Activated naive CD4-positive, alpha-beta T cell treated with anti-CD3 and anti-CD28 coated beads, Interleukin-2, amount 10 ng/mL, durations not matched to agents 7 days and 5 days (primary cell): Measurements from ENCODE around the gene ANKRD62.

Source experiments
- CTCF ChIA-PET: fragments of 350-600 bp; sonication (Branson Sonifier 250); formaldehyde crosslinking; loops from one replicate; lab custom pipeline; 2021; ENCODE audit warnings: antibody characterized with exemption; lab: Charles Lee
- DNase-seq: peaks from one replicate; pipeline ENCODE4 v3.0.0-alpha.2; 2020
- H3K27ac Mint-ChIP-seq: one replicate; pipeline ENCODE4 v1.8.0; 2021; ENCODE audit warnings: mild to moderate bottlenecking, moderate library complexity, mixed read lengths
- H3K27me3 Mint-ChIP-seq: one replicate; pipeline ENCODE4 v1.8.0; 2021; ENCODE audit warnings: mild to moderate bottlenecking, mixed read lengths
- H3K36me3 Mint-ChIP-seq: one replicate; pipeline ENCODE4 v1.8.0; 2021; ENCODE audit warnings: mixed read lengths
- H3K4me1 Mint-ChIP-seq: one replicate; pipeline ENCODE4 v1.8.0; 2021; ENCODE audit warnings: mixed read lengths
- H3K4me3 Mint-ChIP-seq: one replicate; pipeline ENCODE4 v1.8.0; 2021; ENCODE audit warnings: mild to moderate bottlenecking, moderate library complexity, mixed read lengths
- H3K9me3 Mint-ChIP-seq: one replicate; pipeline ENCODE4 v1.8.0; 2021; ENCODE audit warnings: mixed read lengths

Gene ANKRD62

DNA sequence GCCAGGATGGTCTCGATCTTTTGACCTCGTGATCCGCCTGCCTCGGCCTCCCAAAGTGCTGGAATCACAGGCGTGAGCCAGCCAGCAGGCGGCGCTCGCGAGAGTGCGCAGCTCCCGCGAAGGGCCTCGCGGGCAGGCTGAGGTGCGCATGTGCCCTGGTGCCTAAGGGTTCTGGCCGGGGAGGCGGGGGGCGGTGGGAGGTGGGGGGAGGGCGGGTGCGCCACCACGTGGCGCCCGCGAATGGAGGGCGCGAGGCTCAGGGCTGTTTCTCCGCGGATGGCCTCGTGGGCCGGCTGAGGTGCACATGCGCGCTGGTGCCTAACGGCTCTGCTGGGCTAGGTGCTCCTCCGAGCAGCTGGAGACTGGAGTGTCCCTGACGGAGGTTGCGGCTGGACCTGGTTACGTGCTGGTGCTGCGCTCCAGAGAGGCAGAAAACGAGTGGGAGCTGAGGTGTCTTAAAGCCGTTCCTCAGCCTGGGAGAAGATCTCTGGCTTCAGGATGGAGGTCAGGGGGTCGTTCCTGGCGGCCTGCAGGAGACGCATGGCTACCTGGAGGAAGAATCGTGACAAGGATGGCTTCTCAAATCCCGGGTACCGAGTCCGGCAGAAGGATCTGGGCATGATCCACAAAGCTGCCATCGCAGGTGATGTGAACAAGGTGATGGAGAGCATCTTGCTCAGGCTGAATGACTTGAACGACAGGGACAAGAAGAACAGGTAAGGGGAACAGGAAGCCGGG is at the start of gene ANKRD62:
Gene ANKRD62, plus strand, starts transcription at position 324 of the 738 bp plus-strand sequence. Its CDS starts 175 bp downstream, at position 499.
- no peak within 1 kb of the TSS for H3K27ac Mint-ChIP-seq
- H3K36me3 Mint-ChIP-seq, result no peaks in the 10 kb centered on the region
- peaks cover 4% of the 10 kb centered on the region for H3K27me3 Mint-ChIP-seq
- CTCF ChIA-PET, result interaction anchor here (1.3 kb wide), 1 partner anchor 145 kb away, joined by 3 read pairs; no protein-coding TSS in a partner anchor
- H3K4me3 Mint-ChIP-seq, result no peak within 1 kb of the TSS
- no peaks in the 10 kb centered on the region for H3K9me3 Mint-ChIP-seq
- DNase-seq, result no peak
- no peaks in the 10 kb centered on the region for H3K4me1 Mint-ChIP-seq

- Mint-ChIP-seq H3K4me1 (no peaks in the 10 kb centered on the region), H3K4me3 (no peak overlapping the region), H3K36me3 (no peaks in the 10 kb centered on the region), H3K27ac (no peak overlapping the region), H3K27me3 (peaks cover 11% of the 10 kb centered on the region), H3K9me3 (no peaks in the 10 kb centered on the region)
- DNase-seq, result no peak
- CTCF ChIA-PET, result no interaction called here
These were observed 49.1 kb upstream of the ANKRD62 start for GRCh38 chr18:12044591-12044990.

GRCh38 chr18:12046046-12046750 is 47.4 kb upstream of the ANKRD62 start:
- Mint-ChIP-seq H3K27ac (no peak overlapping the region), H3K4me1 (no peaks in the 10 kb centered on the region), H3K27me3 (peaks cover 5% of the 10 kb centered on the region), H3K9me3 (no peaks in the 10 kb centered on the region), H3K36me3 (no peaks in the 10 kb centered on the region), H3K4me3 (no peak overlapping the region)
- DNase-seq, result no peak
- CTCF ChIA-PET, result interaction anchor here (0.7 kb wide), 1 partner anchor 108 kb away, joined by 3 read pairs; no protein-coding TSS in a partner anchor

DNA sequence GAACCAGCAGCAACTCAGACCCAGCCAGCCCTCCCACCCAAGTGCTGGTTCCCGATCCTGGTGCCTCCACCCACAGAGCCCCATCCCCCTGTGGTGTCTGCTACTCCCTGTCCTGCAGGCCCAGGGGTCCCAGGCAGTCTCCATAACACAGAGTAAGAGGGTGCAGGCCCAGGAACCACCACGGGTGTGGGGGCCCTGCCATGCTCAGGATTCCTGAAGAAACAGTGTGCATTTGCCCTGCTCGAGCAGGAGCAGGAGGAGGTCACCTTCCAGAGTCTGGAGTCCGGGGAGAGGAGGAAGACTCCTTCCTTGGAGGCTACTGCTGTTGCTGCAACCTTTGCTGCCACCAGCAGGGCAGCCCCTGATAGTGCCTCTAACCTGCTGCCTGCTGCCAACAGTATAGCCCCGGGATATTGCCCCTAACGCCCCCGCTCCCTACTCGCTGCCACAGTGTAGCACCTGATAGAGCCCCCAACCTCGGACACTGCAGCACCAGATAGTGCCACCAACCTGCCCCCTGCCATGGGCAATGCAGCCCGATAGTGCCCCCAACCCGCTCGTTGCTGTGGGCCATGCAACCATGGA is 46.8 kb upstream of the ANKRD62 start:
- no peak overlapping the region for H3K27ac Mint-ChIP-seq
- H3K4me1 Mint-ChIP-seq, result no peaks in the 10 kb centered on the region
- H3K36me3 Mint-ChIP-seq, result no peaks in the 10 kb centered on the region
- no peaks in the 10 kb centered on the region for H3K9me3 Mint-ChIP-seq
- no peak for DNase-seq
- CTCF ChIA-PET, result no interaction called here
- H3K4me3 Mint-ChIP-seq, result no peak overlapping the region
- H3K27me3 Mint-ChIP-seq, result peaks cover 4% of the 10 kb centered on the region

- no peaks in the 10 kb centered on the region for H3K4me1 Mint-ChIP-seq
- DNase-seq, result no peak
- CTCF ChIA-PET, result interaction anchor here (2.1 to 2.3 kb wide), 2 partner anchors 9 to 110 kb away, joined by 7 to 13 read pairs; no protein-coding TSS in a partner anchor
- no peak overlapping the region for H3K27ac Mint-ChIP-seq
- peaks cover 11% of the 10 kb centered on the region for H3K27me3 Mint-ChIP-seq
- H3K4me3 Mint-ChIP-seq, result no peak overlapping the region
- H3K9me3 Mint-ChIP-seq, result no peaks in the 10 kb centered on the region
- H3K36me3 Mint-ChIP-seq, result no peaks in the 10 kb centered on the region
These were observed 45.4 kb upstream of the ANKRD62 start for GRCh38 chr18:12048010-12048826.

DNA sequence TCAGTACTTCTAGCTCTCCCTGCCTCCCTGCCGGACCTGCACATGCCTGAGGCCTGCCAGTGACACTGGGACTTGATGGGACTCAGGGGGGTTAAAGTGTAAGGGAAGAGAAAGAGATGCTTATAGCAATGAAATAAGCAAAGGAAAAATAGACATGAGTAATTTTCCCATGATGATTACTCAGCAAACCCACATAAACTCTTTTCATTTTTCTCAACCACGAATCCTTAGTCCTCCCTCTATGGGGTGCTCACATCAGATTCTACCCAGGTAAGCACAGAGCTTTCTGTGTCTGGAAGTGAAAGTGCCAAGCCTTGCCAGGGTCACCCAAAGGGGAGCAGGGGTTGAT is 44.8 kb upstream of the ANKRD62 start:
- Mint-ChIP-seq H3K4me1 (no peaks in the 10 kb centered on the region), H3K36me3 (no peaks in the 10 kb centered on the region), H3K27me3 (peaks cover 7% of the 10 kb centered on the region), H3K4me3 (no peak overlapping the region), H3K27ac (no peak overlapping the region), H3K9me3 (no peaks in the 10 kb centered on the region)
- DNase-seq, result no peak
- CTCF ChIA-PET, result interaction anchor here (2.1 to 2.3 kb wide), 2 partner anchors 9 to 111 kb away, joined by 7 to 13 read pairs; no protein-coding TSS in a partner anchor

DNA sequence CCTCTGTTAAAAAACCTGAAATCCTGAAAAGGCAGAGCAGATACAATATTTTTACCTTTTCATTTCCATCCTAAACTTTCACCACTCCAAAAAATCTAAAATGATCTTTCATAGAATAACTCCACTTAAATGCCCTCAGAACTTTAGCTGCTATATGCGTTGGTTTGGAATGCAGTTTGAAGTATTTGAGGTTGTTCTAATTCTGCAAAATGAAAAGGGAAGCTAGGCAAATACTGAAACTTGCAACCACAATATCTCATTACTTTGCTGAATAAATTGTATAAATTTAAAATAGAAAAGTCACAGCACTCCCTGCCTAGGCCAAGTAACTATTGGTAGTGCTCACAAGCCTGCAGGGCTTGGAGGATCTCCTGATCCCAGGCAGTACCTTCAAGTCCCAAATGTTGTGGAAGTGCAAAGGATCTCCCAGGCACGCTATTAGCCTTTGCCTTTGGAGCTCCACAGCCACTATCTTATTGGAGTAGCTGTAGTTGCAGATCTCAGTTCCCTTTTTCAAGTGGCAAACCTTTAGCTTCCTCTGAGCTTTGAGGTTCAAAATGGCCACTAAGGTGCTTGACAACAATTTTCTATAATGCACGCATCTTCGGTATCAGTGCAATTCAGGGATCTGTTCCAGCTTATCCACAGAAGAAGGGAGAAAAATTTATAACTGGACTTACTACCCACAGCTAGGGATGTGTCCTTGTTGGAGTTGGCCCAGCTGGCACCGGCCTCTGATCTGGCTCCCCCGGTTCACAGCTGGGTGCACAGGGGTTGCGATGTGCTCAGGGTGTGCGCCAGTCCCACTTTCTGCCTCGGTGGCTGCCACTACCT is 43.4 kb upstream of the ANKRD62 start:
- Mint-ChIP-seq H3K27me3 (peaks cover 7% of the 10 kb centered on the region), H3K27ac (no peak overlapping the region), H3K4me1 (no peaks in the 10 kb centered on the region), H3K9me3 (no peaks in the 10 kb centered on the region), H3K36me3 (no peaks in the 10 kb centered on the region), H3K4me3 (no peak overlapping the region)
- DNase-seq, result no peak
- CTCF ChIA-PET, result interaction anchor here (2.1 to 2.3 kb wide), 2 partner anchors 11 to 112 kb away, joined by 7 to 13 read pairs; no protein-coding TSS in a partner anchor

- H3K27ac Mint-ChIP-seq, result no peak overlapping the region
- no peaks in the 10 kb centered on the region for H3K36me3 Mint-ChIP-seq
- no peak overlapping the region for H3K4me3 Mint-ChIP-seq
- no peaks in the 10 kb centered on the region for H3K4me1 Mint-ChIP-seq
- H3K9me3 Mint-ChIP-seq, result no peaks in the 10 kb centered on the region
- CTCF ChIA-PET, result no interaction called here
- peaks cover 20% of the 10 kb centered on the region for H3K27me3 Mint-ChIP-seq
- no peak for DNase-seq
These were observed 40.8 kb upstream of the ANKRD62 start for GRCh38 chr18:12052866-12053265.

DNA sequence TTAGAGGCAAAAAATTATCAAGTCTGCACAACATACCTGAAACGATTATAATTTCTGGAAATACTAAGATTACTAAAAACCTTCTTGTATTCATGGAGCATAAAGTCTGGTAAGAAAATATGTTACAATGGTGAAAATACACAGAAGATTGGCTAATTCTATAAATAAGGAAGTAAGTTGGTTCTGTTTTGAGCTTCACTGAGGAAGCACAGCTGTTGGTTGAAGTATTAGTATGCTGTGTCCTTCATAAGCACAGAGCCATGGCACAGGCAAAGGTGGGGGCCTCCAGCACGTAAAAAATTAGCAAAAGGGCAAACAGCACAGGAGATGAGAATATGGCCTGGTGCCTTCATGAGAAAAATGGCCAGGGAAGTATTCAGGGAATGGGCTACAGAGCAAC is 40.4 kb upstream of the ANKRD62 start:
- Mint-ChIP-seq H3K27ac (no peak overlapping the region), H3K9me3 (no peaks in the 10 kb centered on the region), H3K4me3 (no peak overlapping the region), H3K36me3 (no peaks in the 10 kb centered on the region), H3K4me1 (no peaks in the 10 kb centered on the region), H3K27me3 (peaks cover 20% of the 10 kb centered on the region)
- no peak for DNase-seq
- CTCF ChIA-PET, result no interaction called here

GRCh38 chr18:12056034-12056883 is 37.4 kb upstream of the ANKRD62 start:
- no peaks in the 10 kb centered on the region for H3K9me3 Mint-ChIP-seq
- DNase-seq, result no peak
- H3K27me3 Mint-ChIP-seq, result peaks cover 20% of the 10 kb centered on the region
- H3K27ac Mint-ChIP-seq, result no peak overlapping the region
- no peak overlapping the region for H3K4me3 Mint-ChIP-seq
- H3K36me3 Mint-ChIP-seq, result no peaks in the 10 kb centered on the region
- CTCF ChIA-PET, result interaction anchor here (1.0 kb wide), 1 partner anchor 16 kb away, joined by 3 read pairs; no protein-coding TSS in a partner anchor
- no peaks in the 10 kb centered on the region for H3K4me1 Mint-ChIP-seq

- CTCF ChIA-PET, result interaction anchor here (1.0 kb wide), 1 partner anchor 17 kb away, joined by 3 read pairs; no protein-coding TSS in a partner anchor
- no peak for DNase-seq
These were observed 36.7 kb upstream of the ANKRD62 start for GRCh38 chr18:12056884-12057402.

DNA sequence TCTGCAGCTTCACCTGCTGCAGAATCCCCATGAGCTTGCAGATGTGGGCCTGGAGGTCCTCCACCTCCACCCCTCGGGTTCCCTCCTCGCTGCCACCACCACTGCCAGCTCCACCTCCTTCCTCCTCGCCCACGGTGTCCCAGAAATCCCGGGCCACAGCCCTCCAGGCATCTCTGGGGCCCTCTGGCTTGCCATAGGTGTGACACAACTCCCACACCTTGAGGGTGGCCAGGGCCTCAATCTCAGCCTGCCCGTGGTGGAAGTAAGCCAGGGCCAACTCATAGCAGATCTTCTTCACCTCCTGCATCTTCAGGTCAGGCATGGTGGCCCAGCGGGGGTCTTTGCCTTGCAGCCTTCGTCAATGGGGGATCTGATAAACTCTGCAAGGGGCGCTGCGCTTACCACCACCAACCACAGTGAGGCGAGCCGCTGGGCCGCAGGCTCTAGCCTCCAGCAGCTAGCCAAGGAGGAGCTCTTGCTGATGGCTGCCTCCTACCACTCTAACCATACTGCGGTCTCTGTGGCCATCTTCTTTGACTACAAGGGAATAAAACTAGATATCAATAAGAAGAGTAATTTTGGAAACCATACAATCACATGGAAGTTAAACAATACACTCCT is 36.1 kb upstream of the ANKRD62 start:
- CTCF ChIA-PET, result interaction anchor here (1.0 kb wide), 1 partner anchor 17 kb away, joined by 3 read pairs; no protein-coding TSS in a partner anchor
- no peaks in the 10 kb centered on the region for H3K4me1 Mint-ChIP-seq

More at GRCh38 chr18:12056884-12057402, 36.7 kb upstream of the ANKRD62 start:
- no peaks in the 10 kb centered on the region for H3K9me3 Mint-ChIP-seq
- no peaks in the 10 kb centered on the region for H3K36me3 Mint-ChIP-seq
- H3K4me3 Mint-ChIP-seq, result no peak overlapping the region
- peaks cover 20% of the 10 kb centered on the region for H3K27me3 Mint-ChIP-seq
- H3K4me1 Mint-ChIP-seq, result no peaks in the 10 kb centered on the region
- no peak overlapping the region for H3K27ac Mint-ChIP-seq

More for the DNA sequence above, 36.1 kb upstream of the ANKRD62 start:
- no peak overlapping the region for H3K4me3 Mint-ChIP-seq
- no peaks in the 10 kb centered on the region for H3K36me3 Mint-ChIP-seq
- H3K27me3 Mint-ChIP-seq, result peaks cover 18% of the 10 kb centered on the region
- no peak for DNase-seq
- H3K9me3 Mint-ChIP-seq, result no peaks in the 10 kb centered on the region
- H3K27ac Mint-ChIP-seq, result no peak overlapping the region
